Hematopoietic multipotent progenitor cell treated with erythropoietin and hydrocortisone succinate and interleukin-3 and kit ligand, for 15 days (in vitro differentiated cells): ENCODE measurements around the gene SYT5.
A peak's percentile ranks its signal among the peaks of the same experiment; 100 is the strongest.
"Not testable (repeated sequence)": the region's sequence is repeated elsewhere in the genome, so short reads cannot be mapped to it uniquely, and the experiment has no call there.

Source experiments
- DNase-seq: peaks from one replicate; pipeline ENCODE4 v3.0.0-alpha.2; 2015; ENCODE audit warnings: low spot score

The SYT5 gene

GRCh38 chr19:55171440-55171839 is 8.6 kb downstream of the SYT5 start:
- no peak for DNase-seq

GRCh38 chr19:55169136-55169535 is 11.0 kb downstream of the SYT5 start:
- no peak for DNase-seq

GRCh38 chr19:55166530-55167268 is 13.4 kb downstream of the SYT5 start, which contains the start of gene DNAAF3:
Gene DNAAF3 (minus strand): TSS chr19:55166613. CDS start chr19:55166413, 200 bp downstream.
- DNase-seq = peak; percentile 92

GRCh38 chr19:55165952-55166529 is 14.0 kb downstream of the SYT5 start:
- peak; percentile 45 for DNase-seq

GRCh38 chr19:55161571-55162322 is 18.3 kb downstream of the SYT5 start:
- no peak for DNase-seq

- DNase-seq = no peak
Measured at GRCh38 chr19:55160986-55161365, 19.1 kb downstream of the SYT5 start.

- peak; percentile 94 for DNase-seq
Measured at GRCh38 chr19:55160128-55160985, 19.7 kb downstream of the SYT5 start.

- peak; percentile 85 for DNase-seq
Measured at GRCh38 chr19:55158848-55159749, 21.0 kb downstream of the SYT5 start.

- no peak for DNase-seq
Measured at GRCh38 chr19:55158423-55158822, 21.7 kb downstream of the SYT5 start.

- DNase-seq = no peak
Measured at GRCh38 chr19:55157064-55157908, 22.8 kb downstream of the SYT5 start, which contains the start of gene TNNI3. Gene TNNI3 (minus strand): TSS chr19:55157732. CDS start chr19:55157589, 143 bp downstream.

- peak; percentile 40 for DNase-seq
Measured at GRCh38 chr19:55156202-55157063, 23.7 kb downstream of the SYT5 start.

GRCh38 chr19:55155784-55156183 is 24.3 kb downstream of the SYT5 start:
- not testable (repeated sequence) for DNase-seq

- no peak for DNase-seq
Measured at GRCh38 chr19:55153652-55154264, 26.3 kb downstream of the SYT5 start.

GRCh38 chr19:55152017-55152416 is 28.1 kb downstream of the SYT5 start:
- DNase-seq = no peak

GRCh38 chr19:55149078-55150003 is 30.7 kb downstream of the SYT5 start, which contains the start of gene TNNT1:
Gene TNNT1 (minus strand): TSS chr19:55149206. CDS start chr19:55147157, 2,049 bp downstream.
- no peak for DNase-seq

GRCh38 chr19:55147545-55148251 is 32.4 kb downstream of the SYT5 start:
- no peak for DNase-seq
